ENCODE data around the gene CMTM2. TPM values are rescaled to one million over a fixed set of nuclear protein-coding genes. Genes with fewer than 3 reads are reported as not detected.
A peak's percentile ranks its signal among the peaks of the same experiment; 100 is the strongest.

The CMTM2 gene
- total and polyA plus RNA-seq, 9 of the 15 experiments (the other 6 are each of a cell fraction or from before 2014, with no cell fraction given), result not detected

- no peak for TF ChIP-seq NR0B1 (IDR thresholded peaks at IDR 0.05; ENCODE audit: partially characterized antibody)
- TF ChIP-seq PKNOX1 (IDR thresholded peaks at IDR 0.05), result no peak
- no peak for TF ChIP-seq PTBP1 (IDR thresholded peaks at IDR 0.05; ENCODE audit: low read depth, low read length)
- no peak for TF ChIP-seq ZC3H8 (IDR thresholded peaks at IDR 0.05)
- TF ChIP-seq ZSCAN29 (IDR thresholded peaks at IDR 0.05), result no peak
- 0 out of 2 replicates have a peak, but pooled peaks have one; percentile 36 for TF ChIP-seq ILK (tag; IDR thresholded peaks at IDR 0.05; ENCODE audit: borderline replicate concordance, low read depth)
- TF ChIP-seq ZNF263 (CRISPR knock-in tag; IDR thresholded peaks at IDR 0.05; ENCODE audit: borderline replicate concordance), result peak; percentile 26; the same call in 1 of the 2 replicates
- no peak for TF ChIP-seq NCOA6 (IDR thresholded peaks at IDR 0.05)
- TF ChIP-seq HOMEZ (CRISPR knock-in tag; IDR thresholded peaks at IDR 0.05), result no peak
- TF ChIP-seq XRCC5 (IDR thresholded peaks at IDR 0.05; ENCODE audit: low read depth, low read length), result no peak
- TF ChIP-seq CCAR2 (IDR thresholded peaks at IDR 0.05; ENCODE audit: low read depth, low read length), result no peak
- no peak for TF ChIP-seq HBP1 (CRISPR knock-in tag; IDR thresholded peaks at IDR 0.05)
- TF ChIP-seq KDM5B (IDR thresholded peaks at IDR 0.05; ENCODE audit: insufficient replicate concordance, low read depth, low read length), result no peak
- TF ChIP-seq PHF20 (IDR thresholded peaks at IDR 0.05; ENCODE audit: partially characterized antibody), result peak; percentile 61
- TF ChIP-seq CLOCK (CRISPR knock-in tag; IDR thresholded peaks at IDR 0.05; ENCODE audit: borderline replicate concordance), result no peak
- no peak for TF ChIP-seq RUNX1 (IDR thresholded peaks at IDR 0.05; ENCODE audit: low read depth)
- no peak for TF ChIP-seq DLX4 (CRISPR knock-in tag; IDR thresholded peaks at IDR 0.05)
- TF ChIP-seq KLF6 (CRISPR knock-in tag; IDR thresholded peaks at IDR 0.05; ENCODE audit: borderline replicate concordance), result peak; percentile 93
- TF ChIP-seq SETDB1 (IDR thresholded peaks at IDR 0.05; ENCODE audit: low read length), result no peak
- TF ChIP-seq KLF10 (CRISPR knock-in tag; IDR thresholded peaks at IDR 0.05), result no peak
These were observed 24.5 kb downstream of the CMTM2 start (continued) for GRCh38 chr16:66603537-66604375.

Measured in K562 (cell line).